Stimulated activated CD4-positive, alpha-beta T cell treated with anti-CD3 and anti-CD28 coated beads, Interleukin-15, amount 100 ng/mL, for 48 hours (primary cell): ENCODE results near the gene RFC2.
"Not testable (repeated sequence)": the region's sequence is repeated elsewhere in the genome, so short reads cannot be mapped to it uniquely, and the experiment has no call there.

ENCODE experiments used
- DNase-seq, 2 donors: peaks; one replicate each; pipeline ENCODE4 v3.0.0-alpha.2; 2020; ENCODE audit warnings: low read depth in 2 of 2

RFC2 gene

DNA sequence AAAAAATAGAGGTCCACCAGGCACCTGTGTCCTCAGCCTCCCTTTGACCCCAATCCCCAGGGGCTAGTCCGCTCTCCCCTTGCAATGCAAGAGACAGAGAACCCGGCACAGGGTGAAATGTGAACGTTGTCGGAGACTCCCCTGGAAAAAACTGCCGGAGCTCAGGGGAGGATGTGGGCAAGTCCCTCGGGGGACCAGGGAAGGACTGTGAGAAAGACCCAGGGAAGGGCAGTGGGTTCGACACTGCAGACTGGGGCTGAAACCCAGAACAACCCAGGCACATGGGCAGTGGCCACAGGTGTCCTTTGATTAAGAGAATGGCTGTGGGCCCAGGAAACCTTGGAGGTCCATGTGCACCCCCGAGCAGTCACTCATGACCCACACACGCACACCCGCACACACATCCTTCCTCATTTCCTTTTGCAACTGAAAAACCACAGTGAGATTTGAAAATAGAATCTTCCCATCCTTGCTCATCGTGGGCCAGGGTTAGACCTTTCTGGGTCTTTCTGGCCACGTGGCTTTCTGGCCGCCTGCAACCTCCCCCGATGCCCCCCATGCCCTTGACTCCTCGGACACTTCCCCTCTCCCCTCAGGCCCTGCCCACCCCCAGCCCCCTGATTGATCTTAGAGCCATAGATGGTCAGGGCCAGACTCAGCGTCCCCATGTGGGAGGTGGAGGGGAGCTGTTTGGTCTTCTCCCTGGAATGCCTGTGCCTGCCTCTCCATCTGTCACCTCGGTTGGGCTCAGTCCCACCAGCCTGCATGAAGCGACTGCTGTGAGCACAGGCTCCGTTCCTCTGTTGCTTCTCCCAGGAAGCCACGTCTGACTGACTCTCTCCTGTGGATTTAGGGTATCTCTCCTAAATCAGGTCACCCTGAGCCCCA lies 36.5 kb downstream of the RFC2 start:
- no peak for DNase-seq

DNA sequence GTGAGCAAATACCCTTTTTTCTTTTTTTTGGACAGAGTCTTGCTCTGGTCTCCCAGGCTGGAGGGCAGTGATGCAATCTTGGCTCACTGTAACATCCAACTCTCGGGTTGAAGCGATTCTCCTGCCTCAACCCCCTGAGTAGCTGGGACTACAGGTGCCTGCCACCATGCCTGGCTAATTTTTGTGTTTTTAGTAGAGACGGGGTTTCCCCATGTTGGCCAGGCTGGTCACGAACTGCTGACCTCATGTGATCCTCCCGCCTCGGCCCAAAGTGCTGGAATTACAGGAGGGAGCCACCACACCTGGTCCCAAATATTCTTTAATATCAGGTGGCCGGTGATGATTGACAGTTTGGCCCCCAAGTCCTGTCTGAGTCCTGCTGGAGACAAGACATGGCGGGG lies 37.8 kb downstream of the RFC2 start:
- no peak for DNase-seq

DNA sequence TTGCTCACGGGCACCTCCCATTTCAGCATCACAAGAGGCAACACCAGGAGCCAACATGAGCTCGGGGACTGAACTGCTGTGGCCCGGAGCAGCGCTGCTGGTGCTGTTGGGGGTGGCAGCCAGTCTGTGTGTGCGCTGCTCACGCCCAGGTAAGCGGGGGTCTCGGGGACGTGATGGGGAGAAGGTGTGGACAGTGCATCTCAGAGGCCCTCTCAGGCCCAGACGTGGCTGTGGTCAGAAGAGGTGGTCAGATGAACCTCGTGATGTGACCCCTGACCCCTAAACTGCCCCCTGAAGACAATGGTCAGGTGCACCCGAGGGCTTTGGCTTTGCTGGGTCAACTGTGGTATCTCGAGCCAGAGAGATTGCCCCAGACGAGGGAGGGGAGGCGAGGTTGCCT lies 38.3 kb downstream of the RFC2 start:
- DNase-seq: no peak

DNA sequence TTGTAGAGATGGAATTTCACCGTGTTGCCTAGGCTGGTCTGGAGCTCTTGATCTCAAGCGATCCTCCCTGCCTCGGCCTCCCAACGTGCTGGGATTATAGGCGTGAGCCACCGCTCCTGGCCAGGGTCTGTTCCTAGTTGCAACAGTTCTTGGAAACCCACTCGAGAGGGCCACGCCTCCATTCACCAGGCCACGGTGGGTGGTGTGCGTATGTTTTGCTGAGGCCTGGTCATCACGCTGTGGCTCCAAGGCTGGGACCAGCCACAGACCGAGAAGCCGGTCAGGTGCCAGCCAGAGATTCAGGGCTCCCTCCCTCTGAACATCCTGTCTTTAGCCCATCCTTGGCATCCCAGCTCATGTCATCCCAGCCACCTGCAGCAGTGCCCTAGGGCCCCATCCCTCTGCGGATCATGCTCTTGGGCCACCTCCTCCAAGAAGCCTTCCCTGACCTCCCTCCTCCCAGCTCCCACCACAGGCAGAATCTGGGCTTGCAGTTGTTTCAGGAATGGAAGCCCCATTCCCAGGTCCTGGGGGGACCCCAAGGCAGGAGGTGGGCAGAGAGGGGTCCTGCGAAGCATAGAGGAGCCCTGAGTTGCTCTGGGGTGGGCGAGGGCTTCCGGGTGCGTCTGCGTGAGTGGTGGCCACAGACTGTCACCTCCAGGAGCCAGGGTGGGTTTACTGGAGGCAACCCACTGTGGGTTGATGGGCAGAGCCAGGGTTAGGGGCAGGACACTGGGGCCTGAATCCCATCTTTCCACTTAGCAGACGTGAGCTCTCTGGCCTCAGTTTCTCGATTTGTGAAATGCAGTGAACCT lies 39.2 kb downstream of the RFC2 start:
- no peak for DNase-seq

DNA sequence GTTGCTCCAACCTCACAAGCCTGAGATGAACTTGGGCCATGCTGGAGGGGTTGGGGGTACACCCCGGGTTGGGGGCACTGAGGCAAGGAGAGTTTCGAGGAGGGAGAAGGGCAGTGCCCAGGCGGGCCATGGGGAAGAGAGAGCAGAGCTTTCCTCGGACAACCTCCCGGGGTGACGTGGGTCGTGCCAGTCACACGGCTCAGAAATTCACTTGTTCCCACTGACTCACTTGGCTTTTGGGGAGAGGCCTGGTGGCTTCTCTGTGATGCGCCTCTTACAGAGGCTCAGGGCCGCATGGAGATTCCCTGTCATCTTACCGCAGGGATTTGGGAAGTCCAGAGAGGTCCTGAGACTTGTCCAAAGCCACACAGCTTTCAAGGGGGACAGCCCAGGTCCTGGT lies 41.5 kb downstream of the RFC2 start:
- DNase-seq: no peak

DNA sequence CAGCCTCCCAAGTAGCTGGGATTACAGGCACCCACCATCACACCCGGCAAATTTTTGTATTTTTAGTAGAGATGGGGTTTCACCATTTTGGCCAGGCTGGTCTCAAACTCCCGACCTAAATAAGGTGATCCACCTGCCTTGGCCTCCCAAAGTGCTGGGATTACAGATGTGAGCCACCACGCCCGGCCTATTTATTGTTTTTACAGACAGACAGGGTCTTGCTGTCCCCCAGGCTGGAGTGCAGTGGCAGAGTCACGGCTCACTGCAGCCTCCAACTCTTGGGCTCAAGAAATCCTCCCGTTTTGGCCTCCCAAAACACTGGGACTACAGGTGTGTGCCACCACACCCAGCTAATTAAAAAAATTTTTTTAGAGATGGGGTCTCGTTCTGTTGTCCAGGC lies 46.0 kb downstream of the RFC2 start:
- DNase-seq: not testable (repeated sequence)

DNA sequence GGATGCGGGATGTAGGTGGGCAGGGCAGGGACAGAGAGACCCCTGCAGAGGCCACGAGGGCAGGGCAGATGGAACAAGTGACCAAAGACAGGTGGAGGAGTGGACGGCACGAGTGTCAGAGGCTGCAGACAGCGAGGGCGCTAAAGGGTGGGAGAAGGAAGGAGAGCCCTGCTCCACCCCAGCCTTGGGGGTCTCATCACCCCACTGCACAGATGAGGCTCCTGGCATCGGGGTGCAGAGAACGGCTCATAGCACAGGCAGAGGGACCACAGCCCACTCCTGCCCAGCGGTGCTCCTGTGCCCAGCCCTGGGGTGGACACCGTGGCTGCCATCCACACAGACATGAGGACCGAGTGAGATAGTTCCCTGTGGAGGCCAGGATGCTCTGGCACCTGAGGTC lies 46.6 kb downstream of the RFC2 start:
- DNase-seq: no peak

DNA sequence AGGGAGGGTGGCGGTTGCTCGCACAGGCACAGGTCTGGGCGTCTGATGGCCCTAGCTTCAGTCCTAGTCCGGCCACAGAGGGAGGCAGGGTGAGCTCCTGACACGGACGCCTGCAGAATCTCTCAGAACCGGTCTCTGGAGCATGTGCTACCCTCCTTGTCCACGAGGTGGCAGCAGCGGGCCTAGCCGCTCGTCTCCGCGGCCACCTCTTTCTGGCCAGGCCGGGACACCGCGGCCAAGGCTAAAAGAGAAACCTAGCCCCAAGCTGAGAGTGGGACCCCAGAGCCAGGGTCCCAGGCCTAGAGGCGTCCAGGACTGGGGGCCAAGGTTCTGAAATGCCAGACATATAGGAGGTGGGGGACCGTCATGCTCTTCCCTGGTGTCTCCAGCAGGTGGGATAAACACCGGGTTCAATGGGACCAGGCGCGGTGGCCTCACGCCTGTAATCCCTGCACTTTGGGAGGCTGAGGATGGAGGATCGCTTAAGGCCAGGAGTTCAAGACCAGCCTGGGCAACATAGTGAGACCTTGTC lies 47.5 kb downstream of the RFC2 start:
- peak; percentile 52 to 73 for DNase-seq

DNA sequence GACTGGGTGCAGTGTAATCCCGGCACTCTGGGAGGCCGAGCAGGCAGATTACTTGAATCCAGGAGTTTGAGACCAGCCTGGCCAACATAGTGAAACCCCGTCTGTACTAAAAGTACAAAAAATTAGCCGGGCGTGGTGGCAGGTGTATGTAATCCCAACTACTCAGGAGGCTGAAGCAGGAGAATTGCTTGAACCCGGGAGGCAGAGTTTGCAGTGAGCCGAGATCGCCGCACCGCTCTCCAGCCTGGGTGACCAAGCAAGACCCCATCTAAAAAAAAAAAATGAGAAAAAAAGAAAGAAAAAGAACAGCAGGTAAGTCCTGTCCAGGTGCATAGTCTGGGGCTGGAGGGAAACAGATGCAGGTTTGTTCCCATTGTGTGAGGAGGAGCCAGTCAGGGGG lies 48.1 kb downstream of the RFC2 start:
- not testable (repeated sequence) for DNase-seq

DNA sequence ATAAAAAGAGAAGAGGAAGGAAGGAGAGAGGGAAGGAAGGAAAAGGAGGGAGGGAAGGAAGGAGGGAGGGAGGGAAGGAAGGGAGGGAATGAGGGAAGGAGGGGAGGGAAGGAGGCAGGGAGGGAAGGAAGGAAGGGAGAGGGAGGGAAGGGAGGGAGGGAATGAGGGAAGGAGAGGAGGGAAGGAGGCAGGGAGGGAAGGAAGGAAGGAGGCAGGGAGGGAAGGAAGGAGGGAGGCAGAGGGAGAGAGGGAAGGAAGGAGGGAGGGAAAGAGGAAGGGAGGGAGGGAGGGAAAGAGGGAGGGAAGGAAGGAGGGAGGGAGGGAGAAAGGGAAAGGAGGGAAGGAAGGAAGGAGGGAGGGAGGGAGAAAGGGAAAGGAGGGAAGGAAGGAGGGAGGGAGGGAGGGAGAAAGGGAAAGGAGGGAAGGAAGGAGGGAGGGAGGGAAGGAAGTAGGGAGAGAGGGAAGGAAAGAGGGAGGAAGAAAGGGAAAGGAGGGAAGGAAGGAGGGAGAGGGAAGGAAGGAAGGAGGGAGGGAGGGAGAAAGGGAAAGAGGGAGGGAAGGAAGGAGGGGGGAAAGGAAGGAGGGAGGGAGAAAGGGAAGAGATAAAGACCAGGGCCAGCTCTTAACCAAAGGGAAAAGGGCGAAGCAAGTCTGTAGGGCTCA lies 50.1 kb downstream of the RFC2 start:
- no peak for DNase-seq

DNA sequence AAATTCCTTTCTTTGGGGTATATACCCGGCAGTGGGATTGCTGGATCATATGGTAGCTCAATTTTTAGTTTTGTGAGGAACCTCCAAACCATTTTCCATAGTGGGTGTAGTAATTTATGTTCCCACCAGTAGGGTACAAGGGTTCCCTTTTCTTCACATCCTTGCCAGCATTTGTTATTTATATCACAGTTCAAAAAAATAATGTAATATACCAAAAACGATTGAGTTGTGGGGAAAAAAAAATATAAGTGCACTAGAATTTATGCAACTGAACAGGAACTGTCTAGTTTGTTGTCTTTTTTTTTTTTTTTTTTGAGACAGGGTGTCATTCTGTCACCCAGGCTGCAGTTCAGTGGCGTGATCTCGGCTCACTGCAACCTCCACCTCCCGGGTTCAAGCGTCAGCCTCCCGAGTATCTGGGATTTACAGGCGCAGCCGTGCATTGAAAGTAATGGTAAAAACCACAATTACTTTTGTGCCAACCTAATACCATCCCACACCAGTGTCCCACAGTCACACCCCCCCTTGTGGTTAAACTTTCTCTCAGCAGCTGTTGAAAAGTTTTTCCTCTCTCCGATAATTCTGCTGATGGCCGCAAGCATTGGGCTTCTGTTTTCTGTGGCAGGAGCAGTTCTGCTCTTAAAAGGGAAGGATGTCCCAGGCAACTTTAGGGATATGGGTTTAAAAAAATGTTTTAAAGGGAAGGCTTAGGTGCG lies 51.2 kb downstream of the RFC2 start:
- DNase-seq: no peak

DNA sequence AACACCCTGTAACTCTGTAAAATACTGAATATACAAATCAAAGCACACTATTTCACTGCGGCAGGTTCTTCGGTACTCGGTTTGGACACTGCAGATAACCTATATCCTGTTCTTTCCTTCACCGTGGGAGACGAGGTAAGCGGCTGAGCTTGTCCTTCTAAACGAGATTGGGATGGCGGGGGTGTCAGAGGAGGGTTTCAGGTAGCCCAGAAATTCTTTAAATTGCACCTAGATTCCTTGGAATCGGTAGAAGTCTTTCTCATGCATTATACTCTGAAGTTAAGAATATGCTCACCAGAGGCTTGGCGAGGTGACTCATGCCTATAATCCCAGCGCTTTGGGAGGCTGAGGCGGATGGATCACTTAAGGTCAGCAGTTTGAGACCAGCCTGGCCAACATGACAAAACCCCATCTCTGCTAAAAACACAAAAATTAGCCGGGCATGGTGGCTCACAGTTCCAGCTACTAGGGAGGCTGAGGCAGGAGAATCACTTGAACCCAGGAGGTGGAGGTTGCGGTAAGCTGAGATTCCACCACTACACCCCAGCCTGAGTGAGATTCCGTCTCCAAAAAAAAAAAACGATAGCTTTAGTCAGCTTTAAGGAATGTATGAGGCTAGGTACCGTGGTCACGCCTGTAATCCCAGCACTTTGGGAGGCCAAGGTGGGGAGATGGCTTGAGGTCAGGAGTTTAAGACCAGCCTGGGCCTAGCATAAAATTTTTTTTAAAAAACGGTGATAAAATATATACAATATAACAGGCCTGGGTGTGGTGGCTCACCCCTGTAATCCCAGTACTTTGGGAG lies 54.4 kb downstream of the RFC2 start:
- no peak for DNase-seq

DNA sequence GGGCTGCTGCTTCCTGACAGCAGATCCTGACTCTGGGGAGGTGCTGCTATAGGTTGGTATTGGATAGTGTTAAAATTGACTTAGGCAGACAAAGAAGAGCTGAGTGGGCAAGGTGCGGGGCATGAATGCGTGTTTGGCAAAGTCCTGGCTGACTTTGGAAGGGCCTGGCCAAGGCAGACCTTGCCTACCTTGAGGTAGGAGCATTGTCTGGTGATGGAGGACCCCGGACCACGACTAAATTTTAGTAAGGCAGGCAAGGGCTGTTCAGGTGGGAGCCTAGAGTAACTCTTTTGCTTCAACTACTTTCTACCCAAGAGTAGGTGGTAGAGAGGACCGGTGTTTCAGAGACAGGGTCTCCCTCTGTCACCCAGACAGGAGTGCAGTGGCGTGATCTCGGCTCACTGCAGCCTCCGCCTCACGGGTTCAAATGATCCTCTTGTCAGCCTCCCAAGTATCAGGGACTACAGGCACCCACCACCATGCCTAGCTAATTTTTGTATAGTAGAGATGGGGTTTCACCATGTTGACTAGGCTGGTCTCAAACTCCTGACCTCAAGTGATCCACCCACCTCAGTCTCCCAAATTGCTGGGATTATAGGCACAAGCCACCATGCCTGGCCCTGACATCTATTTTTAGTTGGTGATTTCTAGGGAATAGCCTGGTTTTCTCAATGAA lies 56.6 kb downstream of the RFC2 start:
- no peak for DNase-seq

DNA sequence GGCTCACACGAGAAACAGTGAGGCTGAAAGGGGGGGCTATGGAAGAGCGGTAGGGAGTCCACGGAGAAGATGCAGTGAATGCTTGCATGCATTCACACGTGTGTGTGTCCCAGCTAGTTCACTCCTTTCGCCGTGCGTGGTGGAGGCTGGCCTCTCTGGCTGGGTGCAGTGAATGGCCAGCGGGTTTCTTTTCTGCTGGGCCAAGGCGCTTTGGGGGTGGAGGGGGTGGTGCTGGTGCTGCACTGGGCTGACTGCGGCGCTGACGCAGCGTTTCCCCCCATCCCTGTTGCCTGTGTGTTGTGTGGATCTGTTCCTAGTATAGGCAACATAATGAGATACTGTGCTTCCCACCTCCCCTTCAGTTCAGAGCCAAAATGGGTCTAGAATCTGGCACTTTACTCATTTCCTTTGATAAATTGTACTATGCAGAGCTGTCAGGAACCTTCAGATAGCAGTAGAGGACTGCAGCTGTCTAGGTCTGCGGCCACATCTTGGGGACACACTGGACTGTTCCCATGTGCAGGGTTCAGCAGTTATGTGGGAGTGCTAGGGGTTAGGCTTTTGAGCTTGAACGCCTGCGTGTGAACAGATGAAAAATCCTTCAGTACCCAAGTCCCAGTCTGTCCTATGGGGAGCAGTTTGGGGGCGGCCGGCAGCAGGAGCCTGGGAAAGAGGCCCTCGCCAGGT lies 58.1 kb downstream of the RFC2 start:
- DNase-seq: not testable (repeated sequence)

DNA sequence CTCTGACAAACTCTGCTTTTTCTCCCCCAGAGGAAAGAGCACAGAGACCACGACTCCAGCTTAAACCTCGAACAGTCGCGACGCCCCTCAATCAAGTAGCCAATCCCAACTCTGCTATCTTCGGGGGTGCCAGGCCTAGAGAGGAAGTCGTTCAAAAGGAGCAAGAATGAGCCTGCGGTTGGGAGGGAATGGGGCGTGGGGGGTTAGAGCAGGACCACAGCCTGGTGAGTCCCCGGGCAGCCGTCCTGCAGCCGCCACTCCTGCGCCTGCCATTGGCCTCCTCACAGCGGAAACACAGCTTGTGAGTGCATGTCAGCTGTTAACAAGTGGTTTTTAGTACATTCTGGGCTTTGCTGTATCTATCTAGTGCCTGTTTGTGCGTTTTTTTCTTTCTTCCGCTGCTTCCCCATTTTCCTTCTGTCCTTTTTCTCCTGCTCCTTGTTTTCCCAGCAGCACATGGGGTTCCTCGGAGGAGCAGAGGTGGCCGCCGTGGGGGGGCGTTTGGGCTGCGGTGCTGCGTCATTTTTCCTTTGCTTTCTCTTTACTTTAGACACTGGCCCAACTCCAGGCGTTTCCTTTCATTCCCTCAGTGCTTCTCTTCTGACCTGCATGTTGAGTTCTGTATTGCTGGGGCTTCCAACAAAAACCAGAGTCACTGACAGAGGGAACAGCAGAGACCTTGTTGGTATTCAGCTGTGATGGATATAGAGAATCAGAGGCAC lies 58.9 kb downstream of the RFC2 start:
- DNase-seq: not testable (repeated sequence)

DNA sequence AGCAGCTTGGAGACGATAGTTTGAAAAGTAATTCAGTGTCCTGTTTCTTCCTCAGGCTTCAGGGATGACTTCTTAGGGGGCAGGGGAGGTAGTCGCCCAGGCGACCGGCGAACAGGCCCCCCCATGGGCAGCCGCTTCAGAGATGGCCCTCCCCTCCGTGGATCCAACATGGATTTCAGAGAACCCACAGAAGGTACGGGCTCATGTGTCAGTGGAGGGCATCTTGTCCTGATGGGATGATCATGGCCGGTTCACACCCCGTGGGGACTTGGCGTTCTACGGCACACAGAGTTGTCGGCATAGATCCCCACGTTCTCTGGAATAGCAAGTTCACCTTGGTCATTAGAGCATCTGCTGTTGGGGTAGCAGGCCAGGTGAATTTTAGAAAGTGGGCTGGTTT lies 59.5 kb downstream of the RFC2 start:
- DNase-seq: no peak

DNA sequence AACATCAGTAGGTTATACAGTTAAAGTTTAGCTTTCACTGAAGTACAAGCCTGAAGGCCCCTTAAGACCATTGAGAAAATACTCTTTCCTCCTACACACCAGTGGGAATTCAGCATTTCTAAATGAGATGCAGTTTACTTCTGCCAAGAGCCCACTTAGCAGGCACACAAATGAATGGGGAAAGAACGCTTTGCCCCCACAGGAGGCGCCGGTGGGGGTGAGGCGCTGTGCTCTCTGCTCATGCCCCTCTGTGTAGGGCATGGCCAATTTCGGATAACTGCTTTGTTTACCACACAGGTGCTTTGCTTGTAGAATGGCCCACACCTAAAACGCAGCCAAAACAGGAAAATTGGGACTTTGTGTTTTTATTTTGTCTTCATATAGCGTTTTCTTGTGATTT lies 60.3 kb downstream of the RFC2 start:
- no peak for DNase-seq

DNA sequence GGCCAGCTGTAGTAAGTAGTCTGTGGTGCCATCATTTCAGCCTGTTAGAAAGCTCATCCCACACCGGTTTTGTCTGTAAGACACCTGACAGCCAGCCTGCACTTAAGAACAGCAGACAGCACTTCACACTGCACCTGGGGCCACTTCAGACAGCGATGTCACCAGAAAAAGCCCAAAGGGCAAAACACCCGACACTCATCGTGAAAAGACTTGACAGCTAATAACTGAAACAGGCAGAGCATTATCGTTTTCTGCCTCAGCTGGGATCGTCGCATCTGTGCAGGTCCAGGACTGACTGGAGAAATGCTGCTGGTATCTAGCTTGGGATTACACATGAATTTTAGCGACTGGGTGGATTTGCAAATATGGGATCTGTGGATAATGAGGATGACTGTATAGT lies 61.1 kb downstream of the RFC2 start:
- no peak for DNase-seq

DNA sequence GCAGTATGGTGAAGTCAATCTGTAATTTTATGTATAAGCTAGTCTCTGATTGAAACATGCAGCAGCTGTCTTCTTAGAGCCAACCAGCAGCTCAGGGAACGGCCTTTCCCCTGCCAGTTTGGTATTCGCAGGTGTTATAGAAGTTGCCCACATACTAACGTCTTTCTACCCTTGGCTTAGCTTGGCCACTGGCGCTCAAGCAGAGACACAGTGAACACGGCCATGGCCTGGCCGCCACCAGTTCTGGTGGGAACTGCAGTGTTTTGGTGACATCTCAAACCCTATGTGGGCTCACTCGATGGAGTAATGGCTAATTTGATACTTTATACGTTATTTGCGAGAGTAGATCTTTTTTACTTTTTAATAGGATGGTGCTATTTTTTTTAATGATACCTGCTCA lies 63.0 kb downstream of the RFC2 start:
- DNase-seq: no peak
